ENCODE results near the gene CHKA. TPM values are rescaled to one million over a fixed set of nuclear protein-coding genes. Genes with fewer than 3 reads are reported as not detected.

The CHKA gene
- total RNA-seq, 1 experiment from 2014 or later, result 136 TPM

DNA sequence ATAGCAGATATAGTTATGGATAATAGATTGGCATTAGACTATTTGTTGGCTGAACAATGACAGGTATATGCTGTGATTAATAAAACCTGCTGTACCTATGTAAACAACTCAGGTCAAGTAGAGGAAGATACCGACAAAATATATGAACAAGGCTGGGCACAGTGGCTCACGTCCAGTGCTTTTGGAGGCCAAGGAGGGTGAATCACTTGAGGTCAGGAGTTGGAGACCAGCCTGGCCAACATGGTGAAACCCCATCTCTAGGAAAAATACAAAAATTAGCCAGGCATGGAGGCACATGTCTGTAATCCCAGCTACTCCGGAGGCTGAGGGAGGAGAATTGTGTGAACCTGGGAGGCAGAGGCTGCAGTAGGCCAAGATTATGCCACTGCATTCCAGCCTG lies 14.0 kb upstream of the CHKA start:
- Histone ChIP-seq H3K9me3 (ENCODE audit: control insufficient read depth, insufficient read depth, low read depth, low read length) (peaks cover 10% of the 10 kb centered on the region; the same call in 1 of the 2 replicates), H3K4me3 (ENCODE audit: low read depth in 2 of 2, low read length in 2 of 2) (no peak overlapping the region), H3K4me1 (ENCODE audit: control insufficient read depth, insufficient read depth, low read length) (peaks cover 9% of the 10 kb centered on the region), H3K27ac (ENCODE audit: low read length) (no peak overlapping the region), H3K27me3 (ENCODE audit: control insufficient read depth, insufficient read depth, low read length) (no peaks in the 10 kb centered on the region), H3K36me3 (ENCODE audit: control insufficient read depth, insufficient read depth, low read length) (no peaks in the 10 kb centered on the region)
- no TSS peak for BruUV-seq (replicated peaks)
- DNase-seq (ENCODE audit: low read depth, low spot score) (no peak), ATAC-seq (no peak)
- no peak for TF ChIP-seq TCF7L2 (IDR thresholded peaks at IDR 0.05; ENCODE audit: low read depth, low read length)
- TF ChIP-seq, protein P1, sequence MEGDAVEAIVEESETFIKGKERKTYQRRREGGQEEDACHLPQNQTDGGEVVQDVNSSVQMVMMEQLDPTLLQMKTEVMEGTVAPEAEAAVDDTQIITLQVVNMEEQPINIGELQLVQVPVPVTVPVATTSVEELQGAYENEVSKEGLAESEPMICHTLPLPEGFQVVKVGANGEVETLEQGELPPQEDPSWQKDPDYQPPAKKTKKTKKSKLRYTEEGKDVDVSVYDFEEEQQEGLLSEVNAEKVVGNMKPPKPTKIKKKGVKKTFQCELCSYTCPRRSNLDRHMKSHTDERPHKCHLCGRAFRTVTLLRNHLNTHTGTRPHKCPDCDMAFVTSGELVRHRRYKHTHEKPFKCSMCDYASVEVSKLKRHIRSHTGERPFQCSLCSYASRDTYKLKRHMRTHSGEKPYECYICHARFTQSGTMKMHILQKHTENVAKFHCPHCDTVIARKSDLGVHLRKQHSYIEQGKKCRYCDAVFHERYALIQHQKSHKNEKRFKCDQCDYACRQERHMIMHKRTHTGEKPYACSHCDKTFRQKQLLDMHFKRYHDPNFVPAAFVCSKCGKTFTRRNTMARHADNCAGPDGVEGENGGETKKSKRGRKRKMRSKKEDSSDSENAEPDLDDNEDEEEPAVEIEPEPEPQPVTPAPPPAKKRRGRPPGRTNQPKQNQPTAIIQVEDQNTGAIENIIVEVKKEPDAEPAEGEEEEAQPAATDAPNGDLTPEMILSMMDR (IDR thresholded peaks at IDR 0.05), result no peak
- no peak for TF ChIP-seq POLR2AphosphoS5 (IDR thresholded peaks at IDR 0.05; ENCODE audit: low read depth, low read length)
- TF ChIP-seq SIN3A (IDR thresholded peaks at IDR 0.05; ENCODE audit: borderline replicate concordance, insufficient read depth, low read depth, low read length), result no peak
- no peak for TF ChIP-seq REST (IDR thresholded peaks at IDR 0.05; ENCODE audit: insufficient read depth in 1 of 2, low read depth in 2 of 2, low read length in 1 of 2)
- intact Hi-C loops (cut with micrococcal nuclease; ENCODE audit: unreplicated experiment), result no loop called here
- POLR2A ChIA-PET, result no interaction called here
- in situ Hi-C loops (cut with HindIII; ENCODE audit: low pct_unique_long_range_greater_than_20kb, low sequenced_read_pairs), result no loop called here
- CTCF ChIA-PET, result no interaction called here

DNA sequence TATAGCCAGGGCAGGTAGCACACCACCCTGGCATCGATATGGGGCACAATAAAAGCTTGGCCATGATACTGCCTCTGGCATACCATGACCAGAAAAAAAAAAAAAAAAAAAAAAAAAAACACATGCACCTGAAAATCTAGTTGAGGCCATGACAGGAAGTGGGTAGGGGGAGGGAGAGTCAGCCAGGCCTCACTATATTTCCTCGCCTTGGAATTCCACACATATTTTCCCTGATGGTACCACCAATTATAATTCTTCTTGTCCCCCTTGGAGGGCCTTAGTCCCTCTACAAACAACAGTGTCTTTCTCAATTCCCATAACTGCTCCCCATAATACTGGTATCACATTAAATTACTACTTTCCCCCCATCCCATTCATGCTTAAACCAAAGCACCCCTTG lies 12.6 kb upstream of the CHKA start:
- in situ Hi-C loops (cut with HindIII; ENCODE audit: low pct_unique_long_range_greater_than_20kb, low sequenced_read_pairs), result no loop called here
- H3K4me3 ChIP-seq (ENCODE audit: low read depth in 2 of 2, low read length in 2 of 2), result no peak overlapping the region
- intact Hi-C loops (cut with micrococcal nuclease; ENCODE audit: unreplicated experiment), result no loop called here
- H3K9me3 ChIP-seq (ENCODE audit: control insufficient read depth, insufficient read depth, low read depth, low read length), result peaks cover 10% of the 10 kb centered on the region; the same call in 1 of the 2 replicates
- peaks cover 16% of the 10 kb centered on the region for H3K4me1 ChIP-seq (ENCODE audit: control insufficient read depth, insufficient read depth, low read length)
- no peaks in the 10 kb centered on the region for H3K36me3 ChIP-seq (ENCODE audit: control insufficient read depth, insufficient read depth, low read length)
- ChIA-PET POLR2A (interaction anchor here (0.8 kb wide), 1 partner anchor 8 kb away, joined by 5 read pairs; no protein-coding TSS in a partner anchor), CTCF (no interaction called here)
- DNase-seq (ENCODE audit: low read depth, low spot score), result no peak
- no TSS peak for BruUV-seq (replicated peaks)
- no peaks in the 10 kb centered on the region for H3K27me3 ChIP-seq (ENCODE audit: control insufficient read depth, insufficient read depth, low read length)
- H3K27ac ChIP-seq (ENCODE audit: low read length), result no peak overlapping the region
- TF ChIP-seq REST (IDR thresholded peaks at IDR 0.05; ENCODE audit: insufficient read depth in 1 of 2, low read depth in 2 of 2, low read length in 1 of 2), result no peak
- no peak for ATAC-seq

Data from Panc1 (cell line).